Natural killer cell (primary cell): Measurements from ENCODE around the gene AHRR. TPM values are rescaled to one million over a fixed set of nuclear protein-coding genes. Genes with fewer than 3 reads are reported as not detected.

ENCODE experiments used
- ATAC-seq, 3 donors: fragments of 150-1000 bp in 2 of 3; fragments of 200-7000 bp in 1 of 3; cut with Tn5 transposase; 1 replicate in 1 of 3; 2 replicates in 2 of 3; pipeline ENCODE4 v1.10.0; 2021; ENCODE audit warnings: mild to moderate bottlenecking in 2 of 3, moderate library complexity in 2 of 3
- DNase-seq, 2 donors: peaks; one replicate each; pipeline versions ENCODE4 v3.0.0 to v3.0.0-alpha.2; 2013 to 2021; ENCODE audit warnings: mixed read lengths in 1 of 2
- H3K27ac ChIP-seq: one replicate; pipeline ENCODE4 v1.5.1; 2013; ENCODE audit warnings: mild to moderate bottlenecking, low read length
- H3K27me3 ChIP-seq: one replicate; pipeline ENCODE4 v1.6.1; 2013; ENCODE audit warnings: low read length; ENCODE audit not compliant: control insufficient read depth, insufficient read depth
- H3K36me3 ChIP-seq: one replicate; pipeline ENCODE4 v1.6.1; 2013; ENCODE audit warnings: low read length; ENCODE audit not compliant: control insufficient read depth, insufficient read depth
- H3K4me1 ChIP-seq: one replicate; pipeline ENCODE4 v1.6.1; 2013; ENCODE audit warnings: low read length; ENCODE audit not compliant: control insufficient read depth, insufficient read depth
- H3K4me3 ChIP-seq: one replicate; pipeline ENCODE4 v1.5.1; 2013; ENCODE audit warnings: low read length
- H3K9me3 ChIP-seq: one replicate; pipeline ENCODE4 v1.6.1; 2013; ENCODE audit warnings: low read length; ENCODE audit not compliant: control insufficient read depth, insufficient read depth
- H3K27ac Mint-ChIP-seq, 2 donors: one replicate each; pipeline ENCODE4 v1.8.0; 2022; ENCODE audit warnings: mild to moderate bottlenecking in 2 of 2, mixed read lengths in 2 of 2, moderate library complexity in 1 of 2
- H3K27me3 Mint-ChIP-seq, 2 donors: one replicate each; pipeline ENCODE4 v1.8.0; 2022; ENCODE audit warnings: low read depth in 2 of 2, mixed read lengths in 2 of 2
- H3K36me3 Mint-ChIP-seq: one replicate; pipeline ENCODE4 v1.8.0; 2022; ENCODE audit warnings: mixed read lengths
- H3K4me1 Mint-ChIP-seq, 2 donors: one replicate each; pipeline ENCODE4 v1.8.0; 2022; ENCODE audit warnings: mixed read lengths in 2 of 2
- H3K4me3 Mint-ChIP-seq: one replicate; pipeline ENCODE4 v1.8.0; 2022; ENCODE audit warnings: mild to moderate bottlenecking, moderate library complexity, mixed read lengths
- H3K9me3 Mint-ChIP-seq, 2 donors: one replicate each; pipeline ENCODE4 v1.8.0; 2022; ENCODE audit warnings: mixed read lengths in 2 of 2
- CTCF ChIP-seq: fragments of 200-600 bp; IDR thresholded peaks from one replicate; pipeline ENCODE4 v1.8.0; 2022; ENCODE audit warnings: antibody characterized with exemption
- WGBS: methylation state at CpG from one replicate; pipeline ENCODE4 v1.1.7; 2013; ENCODE audit warnings: missing lambda C conversion rate; ENCODE audit not compliant: insufficient coverage; 5-methylcytosine and 5-hydroxymethylcytosine counted together
- intact Hi-C: fragments of 100-400 bp; cut with micrococcal nuclease; formaldehyde crosslinking; loops from one replicate; pipeline ENCODE4 v1.14.2; 2022
- total RNA-seq, 4 donors: library from RNA; stranded (reverse); fragments of 120-200 nt in 1 of 4; gene quantifications; one replicate each; pipeline versions ENCODE4 v1.2.3 to v1.2.4, GENCODE V29; 2013 to 2022

Gene AHRR
- total RNA-seq, 3 donors from 2014 or later (not counting 1 experiment from before 2014, with no cell fraction given) = 0.88 to 1.4 (median 1.2) TPM

- Histone ChIP-seq H3K27me3 (no peaks in the 10 kb centered on the region), H3K27ac (no peak overlapping the region), H3K9me3 (no peaks in the 10 kb centered on the region), H3K4me3 (no peak overlapping the region), H3K36me3 (peaks cover 77% of the 10 kb centered on the region), H3K4me1 (peaks cover 20% of the 10 kb centered on the region)
- 97% methylated on average over 5 of the region's 5 CpGs for WGBS
- Mint-ChIP-seq H3K4me1 (peaks cover 45 to 46% of the 10 kb centered on the region in 2 donors), H3K4me3 (no peak overlapping the region), H3K27ac (no peak overlapping the region), H3K9me3 (peaks cover 6 to 7% of the 10 kb centered on the region in 2 donors), H3K27me3 (no peaks in the 10 kb centered on the region), H3K36me3 (peaks cover 61% of the 10 kb centered on the region)
- DNase-seq (no peak), ATAC-seq (no peak)
- no peak for TF ChIP-seq CTCF
- intact Hi-C loops = no loop called here
Observed at GRCh38 chr5:451587-452458, 130.3 kb downstream of the AHRR start.

GRCh38 chr5:452978-453710 lies 131.6 kb downstream of the AHRR start:
- Histone ChIP-seq H3K27ac (no peak overlapping the region), H3K36me3 (peaks cover 76% of the 10 kb centered on the region), H3K27me3 (no peaks in the 10 kb centered on the region), H3K4me1 (peaks cover 11% of the 10 kb centered on the region), H3K9me3 (no peaks in the 10 kb centered on the region), H3K4me3 (no peak overlapping the region)
- Mint-ChIP-seq H3K4me3 (no peak overlapping the region), H3K4me1 (peaks cover 35 to 40% of the 10 kb centered on the region in 2 donors), H3K27me3 (no peaks in the 10 kb centered on the region), H3K9me3 (peaks cover 6 to 7% of the 10 kb centered on the region in 2 donors), H3K27ac (no peak overlapping the region), H3K36me3 (peaks cover 61% of the 10 kb centered on the region)
- DNase-seq (no peak), ATAC-seq (peak in 1 of 3 donors; percentile 25)
- no peak for TF ChIP-seq CTCF
- 87% methylated on average over 17 of the region's 17 CpGs for WGBS
- intact Hi-C loops = no loop called here

GRCh38 chr5:453725-454481 lies 132.4 kb downstream of the AHRR start:
- ATAC-seq = no peak
- Histone ChIP-seq H3K27me3 (no peaks in the 10 kb centered on the region), H3K36me3 (peaks cover 76% of the 10 kb centered on the region), H3K4me1 (peaks cover 11% of the 10 kb centered on the region), H3K9me3 (no peaks in the 10 kb centered on the region), H3K4me3 (no peak overlapping the region), H3K27ac (no peak overlapping the region)
- Mint-ChIP-seq H3K27ac (no peak overlapping the region), H3K4me1 (peaks cover 28 to 33% of the 10 kb centered on the region in 2 donors), H3K4me3 (no peak overlapping the region), H3K27me3 (no peaks in the 10 kb centered on the region), H3K9me3 (peaks cover 6 to 7% of the 10 kb centered on the region in 2 donors), H3K36me3 (peaks cover 55% of the 10 kb centered on the region)
- TF ChIP-seq CTCF = no peak
- intact Hi-C loops = no loop called here
- DNase-seq = no peak
- WGBS = 93% methylated on average over 16 of the region's 16 CpGs
